Umbilical cord (tissue), 2 donors: ENCODE measurements around the gene ATG16L1. TPM values are rescaled to one million over a fixed set of nuclear protein-coding genes. Genes with fewer than 3 reads are reported as not detected.

Source experiments
- DNase-seq: peaks from one replicate; pipeline ENCODE4 v3.0.0-alpha.2; 2015; ENCODE audit warnings: low spot score
- total RNA-seq: library from RNA; depleted of rRNA; stranded (reverse); fragments of >200 nt; gene quantifications from one replicate; pipeline ENCODE4 v1.2.3, GENCODE V29; 2014; ENCODE audit warnings: low replicate concordance; ENCODE audit not compliant: insufficient read depth

Gene ATG16L1
- 36.4 TPM for total RNA-seq

DNA sequence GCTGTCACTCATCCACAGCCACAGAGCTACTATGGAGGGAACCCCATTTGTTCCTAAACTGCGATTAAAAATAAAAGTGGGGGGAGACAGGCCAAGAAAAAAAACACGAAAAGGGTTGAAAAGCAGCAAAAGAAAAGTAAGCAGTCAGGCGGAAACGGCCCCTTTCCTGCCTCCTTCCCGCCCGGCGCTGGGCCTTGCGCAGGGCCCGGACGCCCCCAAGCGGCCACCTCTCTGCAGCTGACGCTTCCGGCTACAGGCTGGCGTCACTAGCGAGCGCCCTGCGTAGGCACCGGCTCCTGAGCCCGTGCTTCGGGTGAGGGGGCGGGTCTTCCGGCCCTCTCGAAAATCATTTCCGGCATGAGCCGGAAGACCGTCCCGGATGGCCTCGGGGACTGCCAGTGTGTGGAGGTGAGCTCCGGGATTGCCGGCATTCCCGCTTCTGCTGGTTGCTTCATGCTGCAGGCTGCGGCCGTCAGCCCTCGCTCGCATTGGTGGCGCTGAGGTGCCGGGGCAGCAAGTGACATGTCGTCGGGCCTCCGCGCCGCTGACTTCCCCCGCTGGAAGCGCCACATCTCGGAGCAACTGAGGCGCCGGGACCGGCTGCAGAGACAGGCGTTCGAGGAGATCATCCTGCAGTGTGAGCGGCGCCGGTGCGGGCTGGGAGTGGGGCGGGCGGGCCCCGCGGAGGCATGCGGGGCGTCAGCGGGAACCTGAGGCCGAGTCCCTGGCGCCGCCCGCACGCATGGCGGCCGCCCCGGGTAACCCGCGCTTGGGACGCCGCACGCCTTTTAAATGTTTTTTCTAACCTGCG is at the start of gene ATG16L1:
TSS of gene ATG16L1 (plus strand) at position 368 of the 811 bp plus-strand sequence. CDS start at position 523, 155 bp downstream.
- DNase-seq, result peak; percentile 98

DNA sequence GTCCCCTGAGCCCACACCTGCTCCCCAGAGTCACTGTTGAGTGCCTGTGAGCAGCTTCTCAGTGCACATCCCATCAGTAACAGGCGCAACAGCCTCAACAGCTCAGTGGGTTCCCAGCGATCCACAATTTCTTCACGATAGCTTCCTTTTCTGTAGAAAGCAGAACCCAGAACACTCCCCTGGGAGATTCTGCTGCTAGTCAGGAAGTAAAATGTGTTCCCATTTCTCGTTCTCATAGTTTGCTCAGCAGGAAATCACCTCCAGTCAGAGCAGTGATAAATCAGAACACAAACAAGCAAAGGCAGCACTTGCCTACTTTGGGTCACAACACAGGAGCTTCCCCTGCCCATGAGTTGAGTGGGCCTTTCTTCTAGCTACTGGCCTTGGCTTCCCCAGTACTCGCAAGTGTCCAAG is 48.9 kb upstream of the ATG16L1 start:
- DNase-seq, result no peak

DNA sequence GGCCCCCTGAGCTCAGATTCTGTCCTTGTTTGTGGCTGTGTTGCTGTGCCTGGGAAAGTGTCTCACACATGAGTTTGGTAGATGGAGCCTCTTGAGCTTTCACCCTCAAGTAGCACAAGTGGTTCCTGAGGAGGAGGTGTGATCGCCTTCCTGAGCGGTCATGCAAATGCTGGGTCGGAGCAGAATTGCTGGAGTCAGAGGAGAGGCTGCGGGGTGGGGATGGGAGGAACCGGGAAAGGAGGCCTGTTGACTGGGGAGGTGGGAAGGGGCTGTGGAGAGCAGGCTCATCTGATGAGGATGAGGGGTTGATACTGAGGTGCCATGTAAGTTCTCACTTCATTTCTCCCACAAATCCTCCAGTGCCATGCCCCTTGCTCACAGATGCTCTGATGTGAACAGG is 48.4 kb upstream of the ATG16L1 start:
- DNase-seq, result no peak

DNA sequence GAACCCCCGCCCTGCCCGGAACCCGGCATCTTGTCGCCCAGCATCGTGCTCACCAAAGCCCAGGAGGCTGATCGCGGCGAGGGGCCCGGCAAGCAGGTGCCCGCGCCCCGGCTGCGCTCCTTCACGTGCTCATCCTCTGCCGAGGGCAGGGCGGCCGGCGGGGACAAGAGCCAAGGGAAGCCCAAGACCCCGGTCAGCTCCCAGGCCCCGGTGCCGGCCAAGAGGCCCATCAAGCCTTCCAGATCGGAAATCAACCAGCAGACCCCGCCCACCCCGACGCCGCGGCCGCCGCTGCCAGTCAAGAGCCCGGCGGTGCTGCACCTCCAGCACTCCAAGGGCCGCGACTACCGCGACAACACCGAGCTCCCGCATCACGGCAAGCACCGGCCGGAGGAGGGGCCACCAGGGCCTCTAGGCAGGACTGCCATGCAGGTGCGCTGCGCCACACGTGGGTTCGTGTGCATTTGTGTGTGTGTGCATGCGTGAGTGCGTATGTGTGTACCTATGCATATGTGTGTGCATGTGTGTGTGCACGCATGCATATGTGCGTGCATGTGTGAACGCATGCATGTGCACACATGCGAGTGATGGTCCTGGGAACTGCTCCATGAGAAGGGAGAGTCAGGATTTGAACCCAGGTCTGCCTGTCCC is 47.1 kb upstream of the ATG16L1 start:
- no peak for DNase-seq

DNA sequence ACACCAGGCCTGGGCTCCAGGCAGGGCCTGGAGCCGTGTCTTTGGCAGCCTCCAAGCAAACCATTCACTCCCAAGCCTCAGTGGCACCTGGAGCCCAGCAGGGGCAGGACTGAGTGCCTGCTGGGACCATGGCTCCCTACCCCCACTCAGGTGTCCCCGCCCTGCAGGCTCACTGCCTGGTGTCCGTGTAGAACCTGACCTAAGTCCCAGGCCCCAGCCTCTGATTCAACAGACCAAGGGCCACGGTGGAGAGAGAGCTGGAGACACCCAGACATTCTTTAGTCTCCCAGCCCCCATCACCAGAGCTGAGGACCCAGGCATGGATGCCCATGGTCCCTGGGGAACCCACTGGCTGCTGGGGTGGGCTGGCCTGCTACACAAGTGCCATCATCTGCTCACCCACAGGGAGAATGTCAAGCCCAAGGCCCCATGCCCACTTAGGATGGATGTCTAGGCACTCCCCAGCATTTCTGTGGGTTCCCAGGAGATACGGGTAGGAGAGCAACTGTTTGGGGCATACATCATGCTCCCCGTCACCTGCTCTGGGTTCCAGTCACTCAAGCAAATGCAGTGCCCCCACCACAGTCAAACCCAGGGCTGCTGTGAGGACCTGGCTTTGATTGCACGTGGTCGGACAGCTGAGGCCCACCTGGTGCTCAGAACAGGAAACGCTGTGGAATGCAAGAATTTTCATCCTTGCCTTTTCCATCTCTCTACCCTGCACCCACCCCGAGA is 42.9 kb upstream of the ATG16L1 start:
- no peak for DNase-seq

DNA sequence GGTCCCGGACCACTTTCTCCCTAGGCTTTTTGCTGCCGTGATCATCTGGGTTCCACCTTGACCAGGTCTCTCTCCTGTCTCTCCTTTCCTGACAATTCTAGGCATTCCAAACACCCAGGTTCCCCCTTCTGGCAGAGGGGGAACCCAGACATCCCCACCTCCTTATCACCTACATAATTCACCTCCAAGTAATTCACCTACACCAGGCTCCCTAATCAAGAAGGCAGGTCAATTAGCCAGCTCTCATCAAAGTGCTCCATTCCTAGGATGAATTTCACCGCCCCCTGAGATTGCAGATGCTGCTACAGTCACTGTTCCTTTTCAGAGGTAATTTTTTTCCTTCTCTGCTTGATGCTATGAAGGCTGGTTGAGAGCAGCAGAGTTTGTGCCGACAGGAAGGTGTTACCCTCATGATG is 42.3 kb upstream of the ATG16L1 start:
- no peak for DNase-seq

DNA sequence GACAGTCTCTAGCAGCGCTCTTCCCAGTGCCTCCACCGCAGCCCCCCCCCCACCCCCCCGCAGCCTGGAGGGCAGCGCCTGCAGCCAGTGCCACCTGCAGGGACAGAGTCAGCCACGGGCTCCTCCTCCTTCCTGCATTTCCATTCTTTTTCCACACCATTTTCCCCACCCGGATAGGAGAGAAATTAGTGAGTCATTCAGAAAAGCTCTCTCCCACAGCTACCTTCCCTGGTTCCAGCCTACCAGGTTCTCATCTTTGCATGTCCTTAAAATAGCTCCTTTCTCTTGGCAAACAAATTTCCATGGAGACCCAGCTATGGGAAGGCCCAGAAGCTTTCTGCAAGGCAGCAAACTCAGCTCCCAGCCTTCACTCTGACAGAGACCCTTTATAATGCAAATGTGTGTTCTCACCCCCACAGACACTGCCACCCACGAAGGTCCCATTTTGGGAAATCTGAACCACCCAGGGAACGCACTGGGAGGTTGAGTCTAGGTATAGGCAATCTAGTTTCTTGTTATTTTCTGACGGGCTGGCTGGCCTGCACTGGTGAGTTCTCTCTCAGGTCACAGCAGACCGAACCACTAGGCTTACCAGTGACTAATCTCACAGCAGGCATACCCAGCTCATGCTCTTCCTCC is 41.8 kb upstream of the ATG16L1 start:
- peak; percentile 35 for DNase-seq

DNA sequence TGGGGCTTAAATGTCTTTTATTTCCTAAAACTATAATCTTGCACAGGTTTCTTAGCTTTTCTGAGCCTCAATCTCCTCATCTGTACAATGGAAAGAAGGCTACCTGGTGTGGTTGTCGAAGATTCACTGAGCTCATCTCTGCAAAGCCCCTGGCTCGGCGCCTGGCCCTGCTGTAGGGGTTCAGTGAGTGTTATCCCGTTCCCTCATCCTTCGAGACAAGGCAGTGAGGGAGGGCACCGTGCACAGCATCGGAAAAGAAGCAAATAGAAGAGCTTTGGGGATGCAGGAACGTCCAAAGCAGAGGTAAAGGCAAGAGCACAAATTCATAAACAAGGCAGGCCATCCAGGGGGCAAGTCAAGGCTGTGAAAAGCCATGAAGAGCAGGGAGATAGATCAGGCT is 41.2 kb upstream of the ATG16L1 start:
- DNase-seq, result no peak

DNA sequence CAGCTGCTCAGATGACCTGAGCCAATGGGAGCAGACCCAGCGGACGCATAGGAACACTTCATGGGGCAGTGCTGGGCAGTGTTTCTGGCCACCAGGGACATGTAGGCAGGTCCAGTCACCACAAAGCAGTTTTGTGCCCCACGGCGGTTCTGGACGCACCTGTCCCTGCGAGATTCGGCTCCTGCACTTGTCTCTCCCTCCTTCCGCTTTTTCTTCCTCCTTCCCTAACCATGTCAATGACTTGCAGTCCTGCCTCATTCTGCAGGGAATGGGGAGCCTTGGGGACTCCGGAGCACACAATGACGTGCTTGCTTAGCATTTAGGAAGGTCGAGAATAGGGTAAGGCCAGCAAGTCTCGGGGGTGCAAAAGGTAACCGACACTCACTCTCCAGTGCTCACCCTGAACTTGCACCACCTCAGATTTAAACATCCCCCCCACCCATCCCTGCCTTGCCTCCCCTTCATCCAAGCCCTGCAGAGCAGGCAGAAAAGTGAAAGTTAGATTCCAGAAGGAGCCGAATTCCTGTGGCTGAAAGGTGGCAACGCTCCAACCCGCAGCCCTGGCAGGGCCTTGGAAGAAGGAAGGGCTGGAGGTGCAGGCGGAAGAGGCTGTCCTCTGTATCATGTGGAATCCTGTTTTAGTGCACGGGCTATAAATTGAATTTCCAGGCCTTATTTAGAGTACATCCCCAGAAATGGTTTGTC is 40.5 kb upstream of the ATG16L1 start:
- DNase-seq, result peak; percentile 88

DNA sequence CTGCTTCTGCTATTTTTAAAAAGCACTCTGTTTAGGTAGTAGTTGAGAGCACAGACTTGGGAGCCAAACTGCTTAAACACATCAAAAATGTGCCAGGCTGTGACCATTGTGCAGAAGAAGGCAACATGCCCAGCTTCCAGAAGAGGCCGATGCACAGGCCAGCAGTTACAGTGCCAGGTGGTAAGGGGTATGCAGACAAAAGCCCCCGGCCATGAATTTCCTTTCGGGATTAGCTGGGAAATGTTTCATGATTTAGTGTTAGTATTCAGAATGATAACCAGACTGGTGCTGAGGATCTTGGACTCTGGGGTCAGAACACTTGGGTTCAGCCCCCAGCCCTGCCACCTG is 40.0 kb upstream of the ATG16L1 start:
- no peak for DNase-seq

DNA sequence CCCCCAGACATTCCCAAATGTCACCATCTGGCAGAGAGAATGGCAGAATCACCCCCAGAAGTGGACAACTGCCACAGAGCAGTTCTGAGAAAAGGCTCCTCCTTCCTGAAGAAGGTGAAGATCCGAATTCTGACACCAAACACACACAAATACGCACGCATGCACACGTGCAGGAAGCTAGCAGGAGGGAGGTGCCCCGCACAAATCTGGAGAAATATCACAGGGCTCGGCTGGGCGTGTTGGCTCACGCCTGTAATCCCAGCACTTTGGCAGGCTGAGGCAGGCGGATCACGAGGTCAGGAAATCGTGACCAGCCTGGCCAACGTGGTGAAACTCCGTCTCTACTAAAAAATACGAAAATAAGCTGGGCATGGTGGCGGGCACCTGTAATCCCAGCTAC is 38.5 kb upstream of the ATG16L1 start:
- no peak for DNase-seq

DNA sequence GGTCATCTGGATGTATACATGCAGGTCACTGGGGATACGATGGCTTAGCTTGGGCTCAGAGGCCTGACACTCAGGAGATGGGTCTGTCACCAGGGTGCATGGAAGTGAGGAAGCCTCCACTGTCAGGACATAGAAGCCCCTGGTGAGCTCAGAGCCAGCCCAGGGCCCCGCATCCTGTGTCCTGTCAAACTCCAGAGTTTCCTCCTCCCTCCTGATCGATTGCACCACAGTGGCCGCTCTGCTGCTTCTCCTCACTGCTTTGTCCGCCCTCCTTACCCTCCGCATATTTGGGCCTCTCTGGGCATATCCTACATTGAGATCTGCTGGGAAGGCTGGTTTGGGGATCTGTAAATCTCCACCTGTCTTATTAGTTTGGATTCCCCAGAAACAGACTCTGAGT is 37.5 kb upstream of the ATG16L1 start:
- no peak for DNase-seq

DNA sequence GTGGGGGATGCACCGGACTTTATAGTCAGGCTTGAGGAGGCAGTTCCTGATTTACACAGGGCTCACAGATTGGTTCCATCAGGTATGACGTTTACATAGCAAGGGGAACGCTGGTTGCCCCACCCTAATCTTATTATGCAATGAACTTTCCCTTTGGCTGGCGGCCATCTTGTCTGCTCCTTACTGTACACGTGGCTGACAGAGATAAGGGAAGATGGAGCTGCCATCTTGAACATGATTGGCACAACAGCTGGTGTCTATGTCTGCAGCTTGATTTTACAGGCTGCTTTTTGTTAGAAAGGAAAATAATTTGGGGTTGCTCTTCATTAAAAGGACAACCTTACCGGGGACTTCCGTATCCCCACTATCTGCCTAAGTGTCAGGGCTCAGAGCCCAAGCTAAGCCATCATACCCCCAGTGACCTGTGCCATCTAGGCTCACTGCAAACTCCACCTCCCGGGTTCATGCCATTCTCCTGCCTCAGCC is 33.5 kb upstream of the ATG16L1 start:
- no peak for DNase-seq

DNA sequence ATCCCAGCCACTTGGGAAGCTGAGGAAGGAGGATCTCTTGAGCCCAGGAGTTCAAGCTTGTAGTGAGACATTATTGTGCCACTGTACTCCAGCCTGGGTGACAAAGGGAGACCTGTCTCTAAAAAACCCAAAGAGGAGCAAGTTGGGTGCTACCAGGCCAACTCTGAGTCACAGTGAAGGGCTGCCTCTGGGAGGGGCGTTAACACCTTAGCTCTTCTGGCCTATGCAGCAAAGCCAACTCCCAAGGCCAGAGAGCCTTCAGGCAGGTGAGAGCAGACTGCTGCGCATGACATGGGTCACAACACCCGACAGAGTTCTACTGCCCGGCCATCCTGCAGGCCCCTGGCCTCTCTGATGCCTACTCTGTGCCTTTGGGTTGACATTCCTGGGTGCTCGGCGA is 32.6 kb upstream of the ATG16L1 start:
- DNase-seq, result no peak

DNA sequence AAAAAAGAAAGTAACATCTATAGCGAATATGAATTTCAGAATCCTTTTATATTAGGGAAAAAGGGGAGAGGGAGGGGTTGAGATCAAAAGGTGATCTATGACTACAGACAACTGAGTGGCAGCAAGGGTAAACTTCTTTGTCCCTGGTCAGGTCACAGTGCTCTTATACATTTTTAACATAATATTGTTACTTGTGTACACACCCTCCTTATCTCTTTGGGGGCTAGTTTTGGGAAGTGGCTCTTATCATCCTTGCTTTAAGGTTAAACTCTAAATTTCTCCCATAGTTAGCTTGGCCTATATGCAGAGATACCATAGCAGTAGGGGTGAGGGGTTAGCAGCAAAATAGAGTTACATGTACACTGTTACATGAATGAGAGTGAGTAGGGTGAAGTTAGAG is 31.6 kb upstream of the ATG16L1 start:
- no peak for DNase-seq

DNA sequence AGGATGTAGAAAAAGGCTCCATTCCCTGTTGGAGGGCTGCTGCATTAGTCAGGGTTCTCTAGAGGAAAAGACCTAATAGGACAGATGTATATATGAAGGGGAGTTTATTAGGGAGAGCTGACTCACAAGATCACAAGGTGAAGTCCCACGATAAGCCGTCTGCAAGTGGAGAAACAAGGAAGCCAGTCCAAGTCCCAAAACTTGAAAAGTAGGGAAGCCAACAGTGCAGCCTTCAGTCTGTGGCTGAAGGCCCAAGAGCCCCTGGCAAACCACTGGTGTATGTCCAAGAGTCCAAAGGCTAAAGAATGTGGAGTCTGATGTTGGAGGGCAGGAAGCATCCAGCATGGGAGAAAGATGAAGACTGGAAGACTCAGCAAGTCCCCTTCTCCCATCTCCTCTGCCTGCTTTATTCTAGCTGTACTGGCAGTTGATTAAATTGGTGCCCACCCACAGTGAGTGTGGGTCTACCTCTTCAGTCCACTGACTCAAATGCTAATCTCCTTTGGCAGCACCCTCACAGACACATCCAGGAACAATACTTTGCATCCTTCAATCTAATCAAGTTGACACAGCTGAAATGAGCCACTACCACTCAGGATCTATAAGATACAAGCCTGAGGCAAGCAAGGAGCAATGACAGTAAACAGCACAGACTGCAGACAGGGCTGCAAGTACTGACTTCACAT is 30.0 kb upstream of the ATG16L1 start:
- no peak for DNase-seq

DNA sequence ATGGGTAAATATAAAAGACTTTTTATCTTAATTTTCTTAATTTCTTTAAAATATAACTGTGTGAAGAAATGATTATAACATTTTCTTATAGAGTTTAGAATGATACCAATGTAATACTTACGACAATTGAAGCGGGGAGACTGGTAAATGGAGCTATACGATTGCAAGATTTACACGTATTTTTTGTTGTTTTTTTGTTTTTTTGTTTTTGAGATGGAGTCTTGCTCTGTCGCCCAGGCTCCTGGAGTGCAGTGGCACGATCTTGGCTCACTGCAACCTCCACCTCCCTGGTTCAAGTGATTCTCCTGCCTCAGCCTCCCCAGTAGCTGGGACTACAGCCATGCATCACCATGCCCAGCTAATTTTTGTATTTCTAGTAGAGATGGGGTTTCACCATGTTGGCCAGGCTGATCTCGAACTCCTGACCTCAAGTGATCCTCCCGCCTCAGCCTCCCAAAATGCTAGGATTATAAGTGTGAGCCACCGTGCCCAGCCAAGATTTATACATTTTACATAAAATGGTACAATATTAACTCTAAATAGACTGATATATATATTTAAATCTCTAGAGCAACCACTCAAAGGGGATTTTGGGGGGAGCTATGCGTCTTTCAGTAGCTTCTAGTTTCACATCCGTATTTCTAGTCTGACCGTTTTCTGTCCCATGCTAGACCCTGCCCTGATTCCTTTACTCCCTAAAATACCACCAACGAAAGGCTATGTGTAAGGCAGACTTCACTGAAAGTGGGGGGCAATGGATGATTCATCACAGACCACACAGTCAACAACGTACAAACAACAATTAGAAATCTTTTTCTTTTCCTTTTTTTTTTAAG is 28.2 kb upstream of the ATG16L1 start:
- no peak for DNase-seq

DNA sequence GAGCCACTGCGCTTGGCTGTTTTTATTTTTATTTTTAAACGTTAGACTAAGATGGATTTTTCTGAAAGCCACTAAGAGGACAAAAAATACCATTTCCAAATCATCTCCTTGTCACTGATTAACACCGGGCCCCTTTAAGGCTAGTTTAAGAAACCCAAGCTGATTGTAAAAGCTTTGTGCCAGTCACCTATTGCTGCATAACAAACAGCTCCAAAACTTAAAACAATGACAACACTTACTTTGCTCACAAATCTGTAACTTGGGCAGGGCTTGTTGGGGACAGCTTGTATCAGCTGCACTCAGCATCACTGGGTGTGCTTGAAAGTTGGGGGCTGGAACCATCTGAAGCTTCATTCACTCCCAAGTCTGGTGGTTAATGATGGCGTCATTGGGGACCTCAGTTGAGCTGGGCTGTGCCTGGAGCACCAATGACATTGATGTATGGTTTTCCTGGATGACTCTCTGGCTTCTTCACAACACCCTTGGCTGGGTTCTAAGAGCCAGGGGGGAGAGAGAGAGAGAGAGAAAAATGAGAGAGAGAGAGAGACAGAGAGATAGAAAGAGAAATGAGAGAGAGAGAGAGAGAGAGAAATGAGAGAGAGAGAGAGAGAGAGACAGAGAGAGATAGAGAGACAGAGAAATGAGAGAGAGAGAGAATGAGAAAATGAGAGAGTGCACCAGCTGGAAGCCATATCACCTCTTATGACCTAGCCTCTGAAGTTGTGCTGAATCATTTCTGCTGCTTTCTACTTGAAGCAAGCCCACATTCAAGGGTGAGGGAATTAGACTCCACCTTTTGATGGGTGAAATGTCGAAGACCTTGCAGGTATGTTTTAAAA is 26.0 kb upstream of the ATG16L1 start:
- no peak for DNase-seq

DNA sequence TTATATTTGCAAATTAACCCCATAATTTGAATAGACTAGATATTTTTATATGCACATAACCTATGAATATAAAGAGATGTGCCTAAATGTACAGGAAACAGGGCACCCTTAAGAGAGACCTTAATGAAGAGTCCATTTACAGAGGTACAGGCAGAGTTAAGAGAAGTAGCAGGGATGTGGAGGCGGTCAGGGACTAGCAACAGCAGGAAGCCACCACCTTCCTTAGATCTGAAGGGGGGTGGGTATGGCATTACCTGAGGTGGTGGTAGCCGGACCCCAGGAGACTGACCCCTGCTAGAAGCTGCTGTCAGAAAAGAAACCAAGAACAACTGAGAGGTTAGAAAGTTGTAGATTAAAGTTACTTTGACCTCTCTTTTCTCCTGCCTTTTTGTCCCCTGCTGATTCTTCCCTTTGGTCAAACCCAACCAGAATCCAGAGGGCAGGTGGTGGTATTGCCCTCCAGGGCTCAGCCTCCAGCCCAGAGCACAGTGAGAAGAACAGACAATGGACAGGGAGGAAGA is 24.9 kb upstream of the ATG16L1 start:
- no peak for DNase-seq
